SU-DHL-6 (cell line): ENCODE data around the gene PRKCE.

ENCODE experiments used
- EZH2phosphoT487 ChIP-seq: fragments of 200-600 bp; sonication (generic), shearing (Covaris generic); conservative IDR thresholded peaks from 2 replicates; pipeline ENCODE4 v1.6.1; 2018; ENCODE audit warnings: mild to moderate bottlenecking, antibody characterized with exemption, low read length, moderate library complexity, mixed read lengths
- TF ChIP-seq, protein P1 (sequence below): fragments of 200-600 bp; sonication (generic); IDR thresholded peaks from one replicate; pipeline ENCODE4 v1.5.1; 2017; ENCODE audit warnings: antibody characterized with exemption, mild to moderate bottlenecking, low read length, moderate library complexity; ENCODE audit not compliant: insufficient read depth, poor library complexity, severe bottlenecking

DNA sequence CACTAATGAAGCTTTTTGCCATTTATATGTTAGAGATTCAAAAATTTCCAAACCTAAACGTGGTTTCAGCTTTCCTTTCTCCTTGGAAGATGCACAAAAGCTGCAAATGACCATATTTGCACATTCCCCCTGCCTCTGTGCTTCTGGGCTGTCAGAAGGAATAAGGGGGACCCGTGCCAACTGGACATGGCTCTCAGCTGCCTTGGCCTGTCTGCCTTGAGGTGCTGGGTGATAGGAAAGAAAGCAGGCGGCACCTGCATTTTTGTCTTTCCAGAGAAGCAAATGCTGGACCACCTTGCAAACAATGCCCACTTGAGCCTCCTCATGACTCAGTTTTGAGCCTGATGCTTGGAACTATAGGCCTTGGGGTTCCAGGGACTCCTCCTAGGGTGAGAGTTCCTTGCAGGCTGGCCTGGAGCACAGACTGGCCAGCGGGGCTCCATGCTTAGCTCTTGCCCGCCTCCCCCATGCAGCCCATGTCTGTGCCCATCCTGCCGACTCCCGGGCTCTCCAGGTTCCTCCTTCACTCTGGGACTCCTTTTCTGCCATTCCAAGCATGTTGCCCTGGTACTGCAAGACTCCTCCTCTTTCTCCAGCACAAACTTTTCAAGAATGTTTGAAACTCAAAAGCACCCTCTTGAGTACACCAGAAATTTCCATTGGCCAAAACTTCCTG lies 536.7 kb downstream of the PRKCE start:
- TF ChIP-seq, protein P1, sequence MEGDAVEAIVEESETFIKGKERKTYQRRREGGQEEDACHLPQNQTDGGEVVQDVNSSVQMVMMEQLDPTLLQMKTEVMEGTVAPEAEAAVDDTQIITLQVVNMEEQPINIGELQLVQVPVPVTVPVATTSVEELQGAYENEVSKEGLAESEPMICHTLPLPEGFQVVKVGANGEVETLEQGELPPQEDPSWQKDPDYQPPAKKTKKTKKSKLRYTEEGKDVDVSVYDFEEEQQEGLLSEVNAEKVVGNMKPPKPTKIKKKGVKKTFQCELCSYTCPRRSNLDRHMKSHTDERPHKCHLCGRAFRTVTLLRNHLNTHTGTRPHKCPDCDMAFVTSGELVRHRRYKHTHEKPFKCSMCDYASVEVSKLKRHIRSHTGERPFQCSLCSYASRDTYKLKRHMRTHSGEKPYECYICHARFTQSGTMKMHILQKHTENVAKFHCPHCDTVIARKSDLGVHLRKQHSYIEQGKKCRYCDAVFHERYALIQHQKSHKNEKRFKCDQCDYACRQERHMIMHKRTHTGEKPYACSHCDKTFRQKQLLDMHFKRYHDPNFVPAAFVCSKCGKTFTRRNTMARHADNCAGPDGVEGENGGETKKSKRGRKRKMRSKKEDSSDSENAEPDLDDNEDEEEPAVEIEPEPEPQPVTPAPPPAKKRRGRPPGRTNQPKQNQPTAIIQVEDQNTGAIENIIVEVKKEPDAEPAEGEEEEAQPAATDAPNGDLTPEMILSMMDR: no peak
- TF ChIP-seq EZH2phosphoT487: no peak
